Measurements from ENCODE around the gene ETNK2. TPM values are rescaled to one million over a fixed set of nuclear protein-coding genes. Genes with fewer than 3 reads are reported as not detected.

The ETNK2 gene
- total and polyA plus RNA-seq, 2 experiments from 2014 or later = 4.2 to 5.0 TPM

GRCh38 chr1:204139952-204140351, 11.9 kb downstream of the ETNK2 start:
- 90 to 95% methylated on average over 6 of the region's 6 CpGs for WGBS, 2 experiments (ENCODE audit: low coverage in 1 of 2, low lambda C conversion rate in 2 of 2, missing lambda C conversion rate in 2 of 2)

DNA sequence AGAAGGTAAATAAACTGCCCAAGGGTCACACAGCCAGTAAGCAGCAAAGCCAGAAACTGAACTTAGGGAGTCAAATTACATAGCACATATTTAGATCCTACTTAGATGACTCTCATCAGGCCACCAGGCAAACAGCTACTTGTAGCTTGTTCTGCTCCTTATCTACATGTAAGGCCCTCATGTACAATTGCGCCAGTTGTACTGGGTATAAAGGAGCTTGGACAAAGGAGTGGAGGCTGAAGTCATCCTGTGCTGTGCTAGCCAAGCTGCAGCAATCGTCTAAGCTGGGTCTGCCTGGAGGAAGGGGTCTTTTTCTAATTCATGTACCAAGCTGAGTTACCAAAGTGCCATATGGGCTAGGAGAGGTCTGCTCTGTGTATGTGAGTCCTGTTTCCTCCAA, 12.8 kb downstream of the ETNK2 start:
- H3K9me2 ChIP-seq (ENCODE audit: insufficient read depth) = no peaks in the 10 kb centered on the region
- H3K4me3 ChIP-seq = no peak overlapping the region
- H3K36me3 ChIP-seq (ENCODE audit: low read depth) = no peaks in the 10 kb centered on the region
- H3K4me1 ChIP-seq (ENCODE audit: insufficient read depth) = no peaks in the 10 kb centered on the region
- H3K9me3 ChIP-seq (ENCODE audit: low read depth) = no peaks in the 10 kb centered on the region
- no peak overlapping the region for H3K4me2 ChIP-seq (ENCODE audit: unreplicated experiment)
- H3K9ac ChIP-seq = no peak overlapping the region
- 72 to 79% methylated on average over 2 of the region's 2 CpGs for WGBS, 2 experiments (ENCODE audit: low coverage in 1 of 2, low lambda C conversion rate in 2 of 2, missing lambda C conversion rate in 2 of 2)
- H3F3A ChIP-seq (ENCODE audit: insufficient read depth) = no peaks in the 10 kb centered on the region
- no peak overlapping the region for H2AFZ ChIP-seq
- in situ Hi-C loops (cut with MboI) = no loop called here
- H4K20me1 ChIP-seq (ENCODE audit: insufficient read depth) = no peaks in the 10 kb centered on the region
- H3K27ac ChIP-seq = no peak overlapping the region
- DNase-seq = no peak
- TF ChIP-seq EZH2phosphoT487 (IDR thresholded peaks at IDR 0.05; ENCODE audit: insufficient read depth, low read depth) (no peak), EZH2 (IDR thresholded peaks at IDR 0.05; ENCODE audit: insufficient read depth, poor library complexity, severe bottlenecking) (no peak)
- H3K27me3 ChIP-seq (replicated peaks; ENCODE audit: insufficient read depth) = no peaks in the 10 kb centered on the region
- no peaks in the 10 kb centered on the region for H3K79me2 ChIP-seq (ENCODE audit: insufficient read depth)

More at GRCh38 chr1:204139952-204140351, 11.9 kb downstream of the ETNK2 start:
- no peaks in the 10 kb centered on the region for H3K9me3 ChIP-seq (ENCODE audit: low read depth)
- H4K20me1 ChIP-seq (ENCODE audit: insufficient read depth) = no peaks in the 10 kb centered on the region
- H3K9ac ChIP-seq = no peak overlapping the region
- H3K27me3 ChIP-seq (replicated peaks; ENCODE audit: insufficient read depth) = no peaks in the 10 kb centered on the region
- no peaks in the 10 kb centered on the region for H3K9me2 ChIP-seq (ENCODE audit: insufficient read depth)
- no peak overlapping the region for H3K4me2 ChIP-seq (ENCODE audit: unreplicated experiment)
- TF ChIP-seq EZH2phosphoT487 (IDR thresholded peaks at IDR 0.05; ENCODE audit: insufficient read depth, low read depth) (no peak), EZH2 (IDR thresholded peaks at IDR 0.05; ENCODE audit: insufficient read depth, poor library complexity, severe bottlenecking) (no peak)
- no peaks in the 10 kb centered on the region for H3K36me3 ChIP-seq (ENCODE audit: low read depth)
- no peak overlapping the region for H3K27ac ChIP-seq
- DNase-seq = no peak
- no peak overlapping the region for H3K4me3 ChIP-seq
- H2AFZ ChIP-seq = no peak overlapping the region
- in situ Hi-C loops (cut with MboI) = no loop called here
- no peaks in the 10 kb centered on the region for H3K79me2 ChIP-seq (ENCODE audit: insufficient read depth)
- H3K4me1 ChIP-seq (ENCODE audit: insufficient read depth) = no peaks in the 10 kb centered on the region
- H3F3A ChIP-seq (ENCODE audit: insufficient read depth) = no peaks in the 10 kb centered on the region

DNA sequence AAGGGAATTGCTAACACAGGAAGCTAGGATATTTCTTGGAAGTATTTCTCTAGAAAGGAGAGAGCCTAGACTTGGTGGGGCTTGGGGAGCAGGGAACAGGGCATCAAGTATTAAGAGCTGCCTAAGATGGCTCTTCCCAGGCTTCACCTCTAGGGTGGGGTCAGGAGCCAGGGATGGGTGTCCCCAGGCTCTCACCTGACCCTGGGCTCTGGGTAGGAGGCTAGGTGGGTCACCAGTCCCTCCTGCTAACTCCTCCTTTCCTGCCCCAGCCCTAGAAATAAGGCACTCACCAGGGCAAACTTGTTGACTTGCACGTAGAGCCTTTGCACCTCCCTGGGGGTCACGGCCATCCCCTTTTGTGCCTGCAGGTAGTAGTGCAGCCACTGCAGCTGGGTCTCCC, 15.0 kb downstream of the ETNK2 start:
- WGBS, 2 experiments (ENCODE audit: low coverage in 1 of 2, low lambda C conversion rate in 2 of 2, missing lambda C conversion rate in 2 of 2) = 61 to 75% methylated on average over 2 of the region's 2 CpGs
- in situ Hi-C loops (cut with MboI) = no loop called here
- H3K79me2 ChIP-seq (ENCODE audit: insufficient read depth) = no peaks in the 10 kb centered on the region
- no peak for DNase-seq
- H2AFZ ChIP-seq = no peak overlapping the region
- no peak overlapping the region for H3K9ac ChIP-seq
- H3K4me3 ChIP-seq = no peak overlapping the region
- peaks cover 2% of the 10 kb centered on the region for H3K4me1 ChIP-seq (ENCODE audit: insufficient read depth)
- no peak for TF ChIP-seq EZH2 (IDR thresholded peaks at IDR 0.05; ENCODE audit: insufficient read depth, poor library complexity, severe bottlenecking)
- TF ChIP-seq EZH2phosphoT487 (IDR thresholded peaks at IDR 0.05; ENCODE audit: insufficient read depth, low read depth) = no peak
- no peaks in the 10 kb centered on the region for H3K36me3 ChIP-seq (ENCODE audit: low read depth)
- H3K27me3 ChIP-seq (replicated peaks; ENCODE audit: insufficient read depth) = no peaks in the 10 kb centered on the region
- H3K9me2 ChIP-seq (ENCODE audit: insufficient read depth) = no peaks in the 10 kb centered on the region
- H3K27ac ChIP-seq = no peak overlapping the region
- H3F3A ChIP-seq (ENCODE audit: insufficient read depth) = peaks cover 2% of the 10 kb centered on the region; the same call in 1 of the 2 replicates
- no peak overlapping the region for H3K4me2 ChIP-seq (ENCODE audit: unreplicated experiment)
- H4K20me1 ChIP-seq (ENCODE audit: insufficient read depth) = no peaks in the 10 kb centered on the region
- H3K9me3 ChIP-seq (ENCODE audit: low read depth) = no peaks in the 10 kb centered on the region

DNA sequence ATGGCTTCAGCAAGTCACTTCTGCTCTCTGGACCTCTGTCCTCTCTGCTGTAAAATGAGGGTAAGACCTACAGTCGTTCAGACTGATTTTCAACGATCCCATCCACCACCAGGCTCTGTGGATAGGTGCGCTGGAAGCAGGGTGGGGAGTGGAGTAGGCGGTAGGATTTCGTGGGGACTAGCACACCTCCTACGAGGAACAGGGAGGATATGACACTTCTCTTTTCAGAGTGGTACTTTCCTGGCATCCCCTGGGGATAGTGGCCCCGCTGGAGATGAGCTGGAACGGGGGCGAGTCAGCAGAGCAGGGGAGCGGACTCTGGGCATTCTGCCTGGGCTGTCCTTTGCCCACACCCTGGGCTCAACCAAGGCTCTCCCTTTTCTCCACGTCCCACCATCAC, 17.7 kb downstream of the ETNK2 start:
- TF ChIP-seq EZH2 (IDR thresholded peaks at IDR 0.05; ENCODE audit: insufficient read depth, poor library complexity, severe bottlenecking) (no peak), EZH2phosphoT487 (IDR thresholded peaks at IDR 0.05; ENCODE audit: insufficient read depth, low read depth) (no peak)
- Histone ChIP-seq H3K27ac (no peak overlapping the region), H3K4me2 (ENCODE audit: unreplicated experiment) (no peak overlapping the region), H2AFZ (no peak overlapping the region), H3K9me3 (ENCODE audit: low read depth) (no peaks in the 10 kb centered on the region), H4K20me1 (ENCODE audit: insufficient read depth) (no peaks in the 10 kb centered on the region), H3K4me3 (no peak overlapping the region), H3F3A (ENCODE audit: insufficient read depth) (peaks cover 19% of the 10 kb centered on the region), H3K27me3 (replicated peaks; ENCODE audit: insufficient read depth) (no peaks in the 10 kb centered on the region), H3K9me2 (ENCODE audit: insufficient read depth) (no peaks in the 10 kb centered on the region), H3K79me2 (ENCODE audit: insufficient read depth) (no peaks in the 10 kb centered on the region), H3K9ac (no peak overlapping the region), H3K36me3 (ENCODE audit: low read depth) (no peaks in the 10 kb centered on the region), H3K4me1 (ENCODE audit: insufficient read depth) (peaks cover 27% of the 10 kb centered on the region)
- DNase-seq = peak; percentile 14
- WGBS, 2 experiments (ENCODE audit: low coverage in 1 of 2, low lambda C conversion rate in 2 of 2, missing lambda C conversion rate in 2 of 2) = 82 to 84% methylated on average over 11 of the region's 11 CpGs
- in situ Hi-C loops (cut with MboI) = no loop called here

DNA sequence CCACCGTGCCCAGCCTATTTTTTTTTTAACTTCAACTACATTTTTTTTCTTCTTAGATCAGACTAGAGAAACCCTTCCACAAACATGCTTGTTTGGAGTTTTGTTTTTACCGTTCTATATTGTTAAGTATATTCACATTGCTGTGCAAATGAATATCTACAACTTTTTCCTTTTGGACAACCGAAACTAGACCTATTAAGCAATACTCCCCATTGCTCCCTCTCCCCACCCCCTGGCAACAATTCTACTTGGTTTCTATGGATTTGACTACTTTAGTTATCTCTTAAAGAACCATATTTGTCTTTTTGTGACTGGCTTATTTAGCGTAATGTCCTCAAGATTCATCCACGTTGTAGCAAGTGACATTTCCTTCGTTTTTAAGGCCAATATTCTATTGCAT, 19.1 kb downstream of the ETNK2 start:
- in situ Hi-C loops (cut with MboI) = no loop called here
- WGBS, 2 experiments (ENCODE audit: low coverage in 1 of 2, low lambda C conversion rate in 2 of 2, missing lambda C conversion rate in 2 of 2) = 61 to 71% methylated on average over 6 of the region's 6 CpGs
- no peak overlapping the region for H3K9ac ChIP-seq

More for the DNA sequence above, 19.1 kb downstream of the ETNK2 start:
- H3F3A ChIP-seq (ENCODE audit: insufficient read depth) = peaks cover 29% of the 10 kb centered on the region
- no peaks in the 10 kb centered on the region for H4K20me1 ChIP-seq (ENCODE audit: insufficient read depth)
- no peak for TF ChIP-seq EZH2phosphoT487 (IDR thresholded peaks at IDR 0.05; ENCODE audit: insufficient read depth, low read depth)
- TF ChIP-seq EZH2 (IDR thresholded peaks at IDR 0.05; ENCODE audit: insufficient read depth, poor library complexity, severe bottlenecking) = no peak
- no peak for DNase-seq
- peaks cover 27% of the 10 kb centered on the region for H3K4me1 ChIP-seq (ENCODE audit: insufficient read depth)
- no peaks in the 10 kb centered on the region for H3K9me2 ChIP-seq (ENCODE audit: insufficient read depth)
- H3K27ac ChIP-seq = no peak overlapping the region
- H2AFZ ChIP-seq = no peak overlapping the region
- H3K4me2 ChIP-seq (ENCODE audit: unreplicated experiment) = no peak overlapping the region
- no peaks in the 10 kb centered on the region for H3K79me2 ChIP-seq (ENCODE audit: insufficient read depth)
- H3K4me3 ChIP-seq = no peak overlapping the region
- no peaks in the 10 kb centered on the region for H3K9me3 ChIP-seq (ENCODE audit: low read depth)
- H3K27me3 ChIP-seq (replicated peaks; ENCODE audit: insufficient read depth) = no peaks in the 10 kb centered on the region
- H3K36me3 ChIP-seq (ENCODE audit: low read depth) = no peaks in the 10 kb centered on the region
